AG04449 (cell line): ENCODE measurements around the gene CSNK1G1.

Experiments used
- CTCF ChIA-PET: fragments of 350-600 bp; formaldehyde crosslinking; extraction: SDS; loops from one replicate; lab custom pipeline; 2021; ENCODE audit warnings: antibody characterized with exemption; lab: Yijun Ruan, JAX
- POLR2A ChIA-PET: fragments of 400-600, 350-600 bp; formaldehyde crosslinking; extraction: SDS; loops from one replicate; lab custom pipeline; 2020; ENCODE audit warnings: antibody characterized with exemption, inconsistent platforms; lab: Yijun Ruan, JAX
- DNase-seq: peaks from one replicate; pipeline ENCODE4 v3.0.0-alpha.2; 2010; ENCODE audit warnings: low read depth, low spot score
- H3K4me3 ChIP-seq: 2 replicates; pipeline ENCODE4 v1.5.1; 2011; ENCODE audit warnings: low read depth, mild to moderate bottlenecking, control low read depth, low read length
- TF ChIP-seq, protein P1 (sequence below): IDR thresholded peaks from one replicate; pipeline ENCODE4 v1.5.1; 2011; ENCODE audit warnings: mild to moderate bottlenecking, moderate library complexity, low read length, control low read depth, inconsistent platforms; ENCODE audit not compliant: insufficient read depth; ENCODE audit errors: missing control alignments

Gene CSNK1G1

DNA sequence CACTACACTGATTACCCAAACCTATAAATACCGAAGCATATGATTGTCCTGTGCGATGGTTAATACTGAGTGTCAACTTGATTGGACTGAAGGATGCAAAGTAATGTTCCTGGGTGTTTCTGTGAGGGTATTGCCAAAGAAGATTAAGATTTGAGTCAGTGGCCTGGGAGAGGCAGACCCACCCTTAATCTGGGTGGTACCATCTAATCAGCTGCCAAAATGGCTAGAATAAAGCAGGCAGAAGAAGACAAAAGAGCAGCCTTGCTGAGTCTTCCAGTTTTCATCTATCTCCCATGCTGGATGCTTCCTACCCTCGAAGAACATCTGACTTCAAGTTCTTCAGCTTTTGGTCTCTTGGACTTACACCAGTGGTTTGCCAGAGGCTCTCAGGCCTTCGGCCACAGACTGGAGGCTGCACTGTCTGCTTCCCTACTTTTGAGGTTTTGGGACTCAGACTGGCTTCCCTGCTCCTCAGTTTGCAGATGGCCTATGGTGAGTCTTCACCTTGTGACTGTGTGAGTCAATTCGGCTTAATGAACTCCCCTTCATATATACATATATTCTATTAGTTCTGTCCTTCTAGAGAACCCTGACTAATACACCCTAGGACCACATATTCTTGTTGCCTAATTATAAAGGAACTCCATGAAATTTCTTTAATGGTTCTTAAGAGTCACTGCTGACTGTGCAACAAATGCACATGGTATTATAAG, 31.7 kb downstream of the CSNK1G1 start:
- CTCF ChIA-PET = no interaction called here
- H3K4me3 ChIP-seq = no peak overlapping the region
- TF ChIP-seq, protein P1, sequence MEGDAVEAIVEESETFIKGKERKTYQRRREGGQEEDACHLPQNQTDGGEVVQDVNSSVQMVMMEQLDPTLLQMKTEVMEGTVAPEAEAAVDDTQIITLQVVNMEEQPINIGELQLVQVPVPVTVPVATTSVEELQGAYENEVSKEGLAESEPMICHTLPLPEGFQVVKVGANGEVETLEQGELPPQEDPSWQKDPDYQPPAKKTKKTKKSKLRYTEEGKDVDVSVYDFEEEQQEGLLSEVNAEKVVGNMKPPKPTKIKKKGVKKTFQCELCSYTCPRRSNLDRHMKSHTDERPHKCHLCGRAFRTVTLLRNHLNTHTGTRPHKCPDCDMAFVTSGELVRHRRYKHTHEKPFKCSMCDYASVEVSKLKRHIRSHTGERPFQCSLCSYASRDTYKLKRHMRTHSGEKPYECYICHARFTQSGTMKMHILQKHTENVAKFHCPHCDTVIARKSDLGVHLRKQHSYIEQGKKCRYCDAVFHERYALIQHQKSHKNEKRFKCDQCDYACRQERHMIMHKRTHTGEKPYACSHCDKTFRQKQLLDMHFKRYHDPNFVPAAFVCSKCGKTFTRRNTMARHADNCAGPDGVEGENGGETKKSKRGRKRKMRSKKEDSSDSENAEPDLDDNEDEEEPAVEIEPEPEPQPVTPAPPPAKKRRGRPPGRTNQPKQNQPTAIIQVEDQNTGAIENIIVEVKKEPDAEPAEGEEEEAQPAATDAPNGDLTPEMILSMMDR = no peak
- no peak for DNase-seq
- POLR2A ChIA-PET = no interaction called here

DNA sequence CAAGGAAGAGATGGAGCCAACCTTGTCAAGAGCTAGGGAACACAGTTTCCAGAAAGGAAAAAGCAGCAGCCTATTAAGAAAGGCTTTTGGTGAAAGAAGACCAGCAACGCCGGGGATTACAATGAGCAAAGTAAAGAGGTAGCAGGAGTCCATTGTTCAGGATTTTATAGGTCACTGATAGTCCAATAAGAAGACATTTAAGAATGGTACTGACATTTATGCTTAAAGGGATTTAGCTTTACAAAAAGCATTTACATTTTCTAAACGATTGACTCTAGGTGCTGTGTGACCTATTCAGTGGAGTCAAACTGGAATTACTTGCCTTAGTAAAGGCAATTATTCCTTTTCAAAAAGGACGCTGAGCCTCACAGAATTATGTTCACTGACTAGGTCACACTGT, 40.8 kb downstream of the CSNK1G1 start:
- ChIA-PET POLR2A (no interaction called here), CTCF (interaction anchor here (1.1 kb wide), 1 partner anchor 23 kb away, joined by 3 read pairs; no protein-coding TSS in a partner anchor)
- H3K4me3 ChIP-seq = no peak overlapping the region
- no peak for DNase-seq
- TF ChIP-seq, protein P1 = no peak

DNA sequence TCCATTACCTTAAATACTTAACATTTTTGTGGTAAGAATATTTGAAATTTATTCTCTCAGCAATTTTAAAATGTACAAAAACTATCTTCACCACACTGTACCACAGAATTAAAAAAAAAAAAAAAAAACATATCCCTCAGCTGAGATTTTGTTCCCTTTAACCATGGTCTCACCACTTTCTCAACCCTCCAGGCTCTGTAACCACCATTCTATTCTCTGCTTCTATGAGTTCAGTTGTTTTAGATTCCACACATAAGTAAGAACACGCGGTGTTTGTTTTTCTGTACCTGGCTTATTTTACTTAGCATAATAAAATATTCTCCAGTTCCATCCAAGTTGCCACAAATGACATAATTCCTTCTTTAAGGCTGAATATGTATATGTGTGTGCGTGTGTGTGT, 41.5 kb downstream of the CSNK1G1 start:
- no peak overlapping the region for H3K4me3 ChIP-seq
- TF ChIP-seq, protein P1 = no peak
- CTCF ChIA-PET = no interaction called here
- POLR2A ChIA-PET = no interaction called here
- no peak for DNase-seq

DNA sequence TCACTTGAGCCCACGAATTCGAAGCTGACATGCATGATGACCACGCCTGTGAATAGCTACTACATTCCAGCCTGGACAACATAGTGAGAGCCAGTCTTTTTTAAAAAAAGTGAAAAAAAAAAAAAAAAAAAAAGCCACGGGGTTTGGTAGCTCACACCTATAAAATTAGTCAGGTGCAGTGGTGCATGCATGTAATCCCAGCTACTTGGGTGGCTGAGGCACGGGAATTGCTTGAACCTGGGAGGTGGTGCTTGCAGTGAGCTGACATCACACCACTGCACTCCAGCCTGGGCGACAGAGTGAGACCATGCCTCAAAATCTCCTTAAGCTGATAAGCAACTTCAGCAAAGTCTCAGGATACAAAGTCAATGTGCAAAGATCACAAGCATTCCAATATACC, 44.4 kb downstream of the CSNK1G1 start:
- ChIA-PET CTCF (no interaction called here), POLR2A (no interaction called here)
- TF ChIP-seq, protein P1 = no peak
- DNase-seq = no peak
- no peak overlapping the region for H3K4me3 ChIP-seq

DNA sequence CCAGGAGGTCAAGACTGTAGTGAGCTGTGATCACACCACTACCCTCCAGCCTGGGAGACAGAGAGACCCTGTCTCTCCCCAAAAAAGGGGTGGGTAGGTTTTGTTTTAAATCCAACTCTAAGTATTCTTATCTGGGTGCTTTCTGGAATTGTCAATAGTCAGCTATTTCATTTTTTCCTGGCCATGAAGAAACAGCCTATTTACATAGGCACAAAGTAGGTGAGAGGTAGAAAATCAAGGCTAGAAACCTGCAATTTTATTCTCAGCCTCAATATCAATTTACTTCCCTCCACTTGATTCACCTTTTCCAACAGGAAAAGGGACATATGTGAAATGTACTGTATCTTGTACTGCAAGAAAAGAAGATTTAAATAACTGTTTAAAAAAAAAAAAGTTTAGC, 45.9 kb downstream of the CSNK1G1 start:
- POLR2A ChIA-PET = no interaction called here
- CTCF ChIA-PET = interaction anchor here (1.1 kb wide), 1 partner anchor 9 kb away, joined by 3 read pairs; no protein-coding TSS in a partner anchor
- TF ChIP-seq, protein P1 = no peak

DNA sequence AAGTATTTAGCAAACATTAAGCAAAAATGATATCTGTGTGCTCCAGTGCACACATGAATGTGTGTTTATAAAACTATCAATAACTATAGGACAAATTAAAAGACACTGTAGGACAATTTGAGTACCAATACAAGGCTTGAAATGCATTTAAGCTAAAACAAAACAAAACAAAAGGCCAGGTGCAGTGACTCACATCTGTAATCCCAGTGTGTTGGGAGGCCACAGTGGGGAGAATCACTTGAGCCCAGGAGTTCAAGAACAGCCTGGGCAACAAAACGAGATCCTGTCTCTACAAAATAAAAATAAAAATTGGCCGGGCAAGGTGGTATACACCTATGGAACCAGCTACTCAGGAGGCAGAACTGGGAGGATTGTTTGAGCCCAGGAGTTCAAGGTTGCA, 50.7 kb downstream of the CSNK1G1 start:
- no peak overlapping the region for H3K4me3 ChIP-seq
- TF ChIP-seq, protein P1 = no peak
- CTCF ChIA-PET = no interaction called here
- DNase-seq = no peak
- POLR2A ChIA-PET = no interaction called here

More for the DNA sequence above, 45.9 kb downstream of the CSNK1G1 start:
- H3K4me3 ChIP-seq = no peak overlapping the region
- no peak for DNase-seq
